Keratinocyte (primary cell): Measurements from ENCODE around the gene CCDC148. TPM values are rescaled to one million over a fixed set of nuclear protein-coding genes. Genes with fewer than 3 reads are reported as not detected.

Source experiments
- DNase-seq: peaks from one replicate; pipeline ENCODE4 v3.0.0-alpha.2; 2011; ENCODE audit warnings: low read depth, missing footprints, low spot score
- FAIRE-seq: peaks from 2 replicates; lab custom pipeline; 2011; peaks lifted over from hg19 to GRCh38; lab: Jason Lieb, UNC
- H2AFZ ChIP-seq: 2 replicates; pipeline ENCODE4 v1.6.0; 2012; ENCODE audit warnings: low read length, control low read depth, inconsistent platforms; ENCODE audit not compliant: control insufficient read depth
- H3K27ac ChIP-seq: 2 replicates; pipeline ENCODE4 v1.5.1; 2011; ENCODE audit warnings: low read length; ENCODE audit not compliant: control insufficient read depth, insufficient read depth
- H3K27me3 ChIP-seq: 3 replicates; pipeline ENCODE4 v1.6.0; 2011; ENCODE audit warnings: low read length; ENCODE audit not compliant: control insufficient read depth, insufficient read depth; ENCODE audit errors: extremely low read depth
- H3K36me3 ChIP-seq, 2 experiments: 2 replicates in 1 of 2; 3 replicates in 1 of 2; pipeline ENCODE4 v1.5.1; 2011; ENCODE audit warnings: low read length in 2 of 2, mild to moderate bottlenecking in 1 of 2; ENCODE audit not compliant: control insufficient read depth in 2 of 2, insufficient read depth in 2 of 2; ENCODE audit errors: extremely low read depth in 1 of 2
- H3K4me1 ChIP-seq: 3 replicates; pipeline ENCODE4 v1.5.1; 2011; ENCODE audit warnings: low read length; ENCODE audit not compliant: control insufficient read depth, insufficient read depth; ENCODE audit errors: extremely low read depth
- H3K4me2 ChIP-seq: 3 replicates; pipeline ENCODE4 v1.6.0; 2011; ENCODE audit warnings: low read depth, low read length; ENCODE audit not compliant: control insufficient read depth, insufficient read depth; ENCODE audit errors: extremely low read depth
- H3K4me3 ChIP-seq, 3 experiments: fragments of 200-600 bp in 1 of 3; sonication (generic) in 1 of 3; 2 replicates in 2 of 3; 3 replicates in 1 of 3; pipeline ENCODE4 v1.5.1; 2011 to 2016; ENCODE audit warnings: low read length in 3 of 3, mild to moderate bottlenecking in 3 of 3, control low read depth in 2 of 3, inconsistent platforms in 1 of 3, low read depth in 1 of 3, mixed read lengths in 1 of 3, mixed run types in 1 of 3, moderate library complexity in 1 of 3; ENCODE audit not compliant: control insufficient read depth in 2 of 3, insufficient read depth in 2 of 3; ENCODE audit errors: extremely low read depth in 1 of 3
- H3K79me2 ChIP-seq: 2 replicates; pipeline ENCODE4 v1.6.0; 2012; ENCODE audit warnings: low read length; ENCODE audit not compliant: control insufficient read depth, insufficient read depth
- H3K9ac ChIP-seq: 3 replicates; pipeline ENCODE4 v1.6.0; 2011; ENCODE audit warnings: low read length; ENCODE audit not compliant: control insufficient read depth, insufficient read depth; ENCODE audit errors: extremely low read depth
- H3K9me1 ChIP-seq: 3 replicates; pipeline ENCODE4 v1.6.0; 2011; ENCODE audit warnings: low read length; ENCODE audit not compliant: control insufficient read depth, insufficient read depth; ENCODE audit errors: extremely low read depth
- H3K9me3 ChIP-seq: 2 replicates; pipeline ENCODE4 v1.5.1; 2012; ENCODE audit warnings: low read depth, low read length; ENCODE audit not compliant: control insufficient read depth
- H4K20me1 ChIP-seq: 3 replicates; pipeline ENCODE4 v1.6.0; 2011; ENCODE audit warnings: low read length; ENCODE audit not compliant: control insufficient read depth, insufficient read depth; ENCODE audit errors: extremely low read depth
- CTCF ChIP-seq, 3 experiments: IDR thresholded peaks in 1 of 3; conservative IDR thresholded peaks in 1 of 3; optimal IDR thresholded peaks in 1 of 3; 2 replicates in 2 of 3; 3 replicates in 1 of 3; pipeline versions ENCODE3 to v1.5.1; 2011; ENCODE audit warnings: low read length in 3 of 3, mild to moderate bottlenecking in 3 of 3, moderate library complexity in 2 of 3, control low read depth in 1 of 3, inconsistent platforms in 1 of 3; ENCODE audit not compliant: insufficient read depth in 2 of 3; ENCODE audit errors: extremely low read depth in 1 of 3
- EZH2 ChIP-seq: IDR thresholded peaks from one replicate; pipeline ENCODE4 v1.6.1; 2012; ENCODE audit warnings: inconsistent platforms, mild to moderate bottlenecking, low read length, moderate library complexity
- dilution Hi-C: fragments of 300-500 bp; cut with MboI; formaldehyde crosslinking; loops from one replicate; pipeline ENCODE4 v1.7.0; 2020; ENCODE audit warnings: low sequenced_read_pairs; ENCODE audit not compliant: extremely low pct_ligation_motif_present
- polyA plus RNA-seq, 5 experiments: library from polyadenylated mRNA; depleted of rRNA in 3 of 5; stranded (reverse) in 3 of 5; stranded (forward) in 1 of 5; unstranded in 1 of 5; fragments of >200 nt; gene quantifications; 1 replicate in 1 of 5; 2 replicates in 3 of 5; 3 replicates in 1 of 5; pipeline versions ENCODE4 v1.2.1 to v1.2.3, GENCODE V29; 2011 to 2012; ENCODE audit warnings: missing spikeins in 2 of 5, low read depth in 1 of 5, low replicate concordance in 1 of 5

The CCDC148 gene
- polyA plus RNA-seq, 1 donor (not counting 4 experiments of a cell fraction or from before 2014, with no cell fraction given), result 0.39 TPM

DNA sequence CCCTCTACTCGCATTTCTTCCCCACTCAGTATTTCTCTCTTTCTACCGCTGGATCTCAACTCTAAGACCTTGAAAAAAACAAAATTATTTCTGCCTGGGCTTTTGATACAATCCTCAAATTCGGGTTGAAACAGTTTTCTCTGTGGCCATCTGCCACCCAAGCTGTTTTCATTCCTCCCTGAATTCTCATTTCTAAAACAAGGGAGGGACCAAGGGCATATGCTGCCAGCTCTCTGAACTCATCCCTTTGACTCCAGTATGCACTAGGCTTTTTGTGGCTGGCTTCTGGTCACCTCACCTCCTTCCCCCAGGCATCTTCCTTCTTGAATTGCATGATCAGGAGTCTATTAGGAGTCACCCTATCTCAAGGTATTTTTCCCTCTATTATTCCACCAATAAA lies 49.5 kb downstream of the CCDC148 start:
- Histone ChIP-seq H3K36me3 (no peaks in the 10 kb centered on the region), H3K9ac (no peak overlapping the region), H3K9me3 (no peaks in the 10 kb centered on the region), H3K27me3 (no peaks in the 10 kb centered on the region), H3K4me3 (no peak overlapping the region), H4K20me1 (no peaks in the 10 kb centered on the region), H3K4me1 (no peaks in the 10 kb centered on the region), H2AFZ (no peak overlapping the region), H3K79me2 (no peaks in the 10 kb centered on the region), H3K9me1 (no peaks in the 10 kb centered on the region), H3K27ac (no peak overlapping the region), H3K4me2 (no peak overlapping the region)
- FAIRE-seq (no peak), DNase-seq (no peak)
- no peak for TF ChIP-seq EZH2
- TF ChIP-seq CTCF (optimal IDR thresholded peaks at IDR 0.05 in 1 of 3, IDR thresholded peaks at IDR 0.05 in 1 of 3, conservative IDR thresholded peaks at IDR 0.05 in 1 of 3; ENCODE audit: extremely low read depth in 1 of 3, insufficient read depth in 2 of 3, low read length in 3 of 3), result no peak
- dilution Hi-C loops, result no loop called here

GRCh38 chr2:158405341-158405740 lies 51.2 kb downstream of the CCDC148 start:
- H3K4me3 ChIP-seq, result no peak overlapping the region
- dilution Hi-C loops, result no loop called here
- FAIRE-seq (no peak), DNase-seq (no peak)
- H3K9me3 ChIP-seq, result no peaks in the 10 kb centered on the region
- H3K4me2 ChIP-seq, result no peak overlapping the region
- no peak for TF ChIP-seq EZH2
- no peak for TF ChIP-seq CTCF (optimal IDR thresholded peaks at IDR 0.05 in 1 of 3, IDR thresholded peaks at IDR 0.05 in 1 of 3, conservative IDR thresholded peaks at IDR 0.05 in 1 of 3; ENCODE audit: extremely low read depth in 1 of 3, insufficient read depth in 2 of 3, low read length in 3 of 3)
- no peaks in the 10 kb centered on the region for H3K36me3 ChIP-seq
- no peaks in the 10 kb centered on the region for H3K79me2 ChIP-seq
- no peak overlapping the region for H2AFZ ChIP-seq
- no peak overlapping the region for H3K27ac ChIP-seq
- H4K20me1 ChIP-seq, result no peaks in the 10 kb centered on the region
- no peaks in the 10 kb centered on the region for H3K9me1 ChIP-seq
- no peaks in the 10 kb centered on the region for H3K4me1 ChIP-seq
- no peak overlapping the region for H3K9ac ChIP-seq
- no peaks in the 10 kb centered on the region for H3K27me3 ChIP-seq
